ENCODE results near the gene KIAA1671. TPM values are rescaled to one million over a fixed set of nuclear protein-coding genes. Genes with fewer than 3 reads are reported as not detected.
"Not testable (repeated sequence)": the region's sequence is repeated elsewhere in the genome, so short reads cannot be mapped to it uniquely, and the experiment has no call there.

Gene KIAA1671
- total RNA-seq, 1 donor from 2014 or later = 17.3 TPM

- H3K27me3 Mint-ChIP-seq (ENCODE audit: insufficient read depth, low read depth) = peaks cover 2% of the 10 kb centered on the region
- H3K36me3 ChIP-seq = no peaks in the 10 kb centered on the region
Measured at GRCh38 chr22:25177895-25178294, 225.4 kb downstream of the KIAA1671 start.

GRCh38 chr22:25178348-25178747 lies 225.8 kb downstream of the KIAA1671 start:
- not testable (repeated sequence) for H3K27me3 Mint-ChIP-seq (ENCODE audit: insufficient read depth, low read depth); H3K27ac Mint-ChIP-seq; H3K4me1 Mint-ChIP-seq

More at GRCh38 chr22:25177895-25178294, 225.4 kb downstream of the KIAA1671 start:
- H4K20me1 ChIP-seq (ENCODE audit: low read depth) = no peaks in the 10 kb centered on the region
- Mint-ChIP-seq H3K9me3 (peaks cover 3% of the 10 kb centered on the region), H3K27ac (no peak overlapping the region), H3K4me1 (no peaks in the 10 kb centered on the region), H3K4me3 (no peak overlapping the region), H3K36me3 (peaks cover 15% of the 10 kb centered on the region)
- H3K9ac ChIP-seq = no peak overlapping the region
- H3K27ac ChIP-seq = no peak overlapping the region
- H3K4me1 ChIP-seq = no peaks in the 10 kb centered on the region
- no peak overlapping the region for H2AFZ ChIP-seq (replicated peaks)
- TF ChIP-seq CTCF (IDR thresholded peaks at IDR 0.05) (no peak), EZH2 (IDR thresholded peaks at IDR 0.05) (no peak), EZH2phosphoT487 (IDR thresholded peaks at IDR 0.05) (no peak)
- H3K79me2 ChIP-seq (ENCODE audit: low read depth) = no peaks in the 10 kb centered on the region
- no peaks in the 10 kb centered on the region for H3K9me3 ChIP-seq (ENCODE audit: low read depth)
- H3K4me2 ChIP-seq = no peak overlapping the region
- no peaks in the 10 kb centered on the region for H3F3A ChIP-seq (ENCODE audit: low read depth)
- H3K4me3 ChIP-seq = no peak overlapping the region
- DNase-seq (ENCODE audit: low spot score) = no peak
- no peaks in the 10 kb centered on the region for H3K27me3 ChIP-seq

GRCh38 chr22:25178869-25179631 lies 226.5 kb downstream of the KIAA1671 start:
- not testable (repeated sequence) for H2AFZ ChIP-seq (replicated peaks); H4K20me1 ChIP-seq (ENCODE audit: low read depth); H3K9ac ChIP-seq; H3K4me3 Mint-ChIP-seq; H3K27ac Mint-ChIP-seq; H3K27ac ChIP-seq; H3K4me1 ChIP-seq; H3K36me3 ChIP-seq; H3K79me2 ChIP-seq (ENCODE audit: low read depth); H3K27me3 Mint-ChIP-seq (ENCODE audit: insufficient read depth, low read depth); H3K9me3 Mint-ChIP-seq; H3K27me3 ChIP-seq; DNase-seq (ENCODE audit: low spot score); H3K4me2 ChIP-seq; H3K9me3 ChIP-seq (ENCODE audit: low read depth); H3K4me3 ChIP-seq; H3F3A ChIP-seq (ENCODE audit: low read depth); H3K4me1 Mint-ChIP-seq
- peaks cover 16% of the 10 kb centered on the region for H3K36me3 Mint-ChIP-seq

More at GRCh38 chr22:25178348-25178747, 225.8 kb downstream of the KIAA1671 start:
- not testable (repeated sequence) for H3K4me3 Mint-ChIP-seq; H3K9me3 ChIP-seq (ENCODE audit: low read depth); H3K4me2 ChIP-seq; H3K36me3 ChIP-seq; H3K9me3 Mint-ChIP-seq; H3K27ac ChIP-seq; H3K9ac ChIP-seq; H3K79me2 ChIP-seq (ENCODE audit: low read depth); H3K27me3 ChIP-seq; H2AFZ ChIP-seq (replicated peaks); H3F3A ChIP-seq (ENCODE audit: low read depth); DNase-seq (ENCODE audit: low spot score); H3K4me3 ChIP-seq; H3K4me1 ChIP-seq; H4K20me1 ChIP-seq (ENCODE audit: low read depth)
- H3K36me3 Mint-ChIP-seq = peaks cover 16% of the 10 kb centered on the region

- Histone ChIP-seq H3K9ac (no peak overlapping the region), H2AFZ (replicated peaks) (no peak overlapping the region)
- H3K4me3 Mint-ChIP-seq = no peak overlapping the region
Measured at GRCh38 chr22:25182131-25183110, 229.9 kb downstream of the KIAA1671 start.

More at GRCh38 chr22:25182131-25183110, 229.9 kb downstream of the KIAA1671 start:
- H3K4me2 ChIP-seq = no peak overlapping the region
- peaks cover 4% of the 10 kb centered on the region for H3K27me3 Mint-ChIP-seq (ENCODE audit: insufficient read depth, low read depth)
- H3K4me3 ChIP-seq = no peak overlapping the region
- H3K27me3 ChIP-seq = no peaks in the 10 kb centered on the region
- no peaks in the 10 kb centered on the region for H3K9me3 ChIP-seq (ENCODE audit: low read depth)
- no peak for TF ChIP-seq CTCF (IDR thresholded peaks at IDR 0.05)
- no peak for TF ChIP-seq EZH2 (IDR thresholded peaks at IDR 0.05)
- TF ChIP-seq EZH2phosphoT487 (IDR thresholded peaks at IDR 0.05) = no peak
- H3K4me1 ChIP-seq = no peaks in the 10 kb centered on the region
- H3K36me3 Mint-ChIP-seq = peaks cover 21% of the 10 kb centered on the region
- no peaks in the 10 kb centered on the region for H3K4me1 Mint-ChIP-seq
- no peak overlapping the region for H3K27ac ChIP-seq
- no peaks in the 10 kb centered on the region for H3F3A ChIP-seq (ENCODE audit: low read depth)
- DNase-seq (ENCODE audit: low spot score) = no peak
- H3K36me3 ChIP-seq = no peaks in the 10 kb centered on the region
- no peaks in the 10 kb centered on the region for H3K79me2 ChIP-seq (ENCODE audit: low read depth)
- peaks cover 3% of the 10 kb centered on the region for H3K9me3 Mint-ChIP-seq
- H3K27ac Mint-ChIP-seq = no peak overlapping the region
- no peaks in the 10 kb centered on the region for H4K20me1 ChIP-seq (ENCODE audit: low read depth)
